ENCODE results near the gene AASS. TPM values are rescaled to one million over a fixed set of nuclear protein-coding genes. Genes with fewer than 3 reads are reported as not detected.

AASS gene
- total RNA-seq, 2 donors from 2014 or later: 2.1 to 3.0 TPM

GRCh38 chr7:122082670-122083069 is 61.4 kb downstream of the AASS start:
- ATAC-seq: no peak
- no peak overlapping the region for H3K27ac Mint-ChIP-seq
- H3K9me3 Mint-ChIP-seq: no peaks in the 10 kb centered on the region
- DNase-seq (ENCODE audit: low spot score): no peak
- no peaks in the 10 kb centered on the region for H3K36me3 Mint-ChIP-seq
- no peak overlapping the region for H3K4me3 Mint-ChIP-seq
- no peaks in the 10 kb centered on the region for H3K27me3 Mint-ChIP-seq
- no peaks in the 10 kb centered on the region for H3K4me1 Mint-ChIP-seq (ENCODE audit: low read depth in 2 of 2)

GRCh38 chr7:122082160-122082559 is 61.9 kb downstream of the AASS start:
- no peaks in the 10 kb centered on the region for H3K4me1 Mint-ChIP-seq (ENCODE audit: low read depth in 2 of 2)
- no peaks in the 10 kb centered on the region for H3K36me3 Mint-ChIP-seq
- H3K4me3 Mint-ChIP-seq: no peak overlapping the region
- H3K9me3 Mint-ChIP-seq: no peaks in the 10 kb centered on the region
- ATAC-seq (no peak), DNase-seq (ENCODE audit: low spot score) (no peak)
- no peak overlapping the region for H3K27ac Mint-ChIP-seq
- no peaks in the 10 kb centered on the region for H3K27me3 Mint-ChIP-seq

GRCh38 chr7:122073635-122074034 is 70.4 kb downstream of the AASS start:
- H3K27ac Mint-ChIP-seq: no peak overlapping the region
- no peaks in the 10 kb centered on the region for H3K36me3 Mint-ChIP-seq
- no peaks in the 10 kb centered on the region for H3K27me3 Mint-ChIP-seq
- DNase-seq (ENCODE audit: low spot score) (no peak), ATAC-seq (no peak)
- no peaks in the 10 kb centered on the region for H3K4me1 Mint-ChIP-seq (ENCODE audit: low read depth in 2 of 2)
- H3K9me3 Mint-ChIP-seq: peaks cover 3% of the 10 kb centered on the region
- H3K4me3 Mint-ChIP-seq: no peak overlapping the region

GRCh38 chr7:122072924-122073599 is 71.0 kb downstream of the AASS start:
- Mint-ChIP-seq H3K9me3 (peaks cover 3% of the 10 kb centered on the region), H3K27ac (no peak overlapping the region), H3K4me1 (ENCODE audit: low read depth in 2 of 2) (no peaks in the 10 kb centered on the region), H3K27me3 (no peaks in the 10 kb centered on the region), H3K36me3 (no peaks in the 10 kb centered on the region), H3K4me3 (no peak overlapping the region)
- DNase-seq (ENCODE audit: low spot score): no peak
- no peak for ATAC-seq

GRCh38 chr7:122072272-122072671 is 71.8 kb downstream of the AASS start:
- no peaks in the 10 kb centered on the region for H3K27me3 Mint-ChIP-seq
- no peak overlapping the region for H3K4me3 Mint-ChIP-seq
- H3K36me3 Mint-ChIP-seq: no peaks in the 10 kb centered on the region
- H3K9me3 Mint-ChIP-seq: peaks cover 3% of the 10 kb centered on the region
- no peak for DNase-seq (ENCODE audit: low spot score)
- no peak overlapping the region for H3K27ac Mint-ChIP-seq
- ATAC-seq: no peak
- H3K4me1 Mint-ChIP-seq (ENCODE audit: low read depth in 2 of 2): no peaks in the 10 kb centered on the region

- H3K36me3 Mint-ChIP-seq: no peaks in the 10 kb centered on the region
- no peak for DNase-seq (ENCODE audit: low spot score)
- no peaks in the 10 kb centered on the region for H3K27me3 Mint-ChIP-seq
- H3K4me1 Mint-ChIP-seq (ENCODE audit: low read depth in 2 of 2): no peaks in the 10 kb centered on the region
- no peak overlapping the region for H3K4me3 Mint-ChIP-seq
- H3K9me3 Mint-ChIP-seq: peaks cover 3% of the 10 kb centered on the region
- no peak overlapping the region for H3K27ac Mint-ChIP-seq
- no peak for ATAC-seq
These were observed 73.2 kb downstream of the AASS start for GRCh38 chr7:122070834-122071233.

- Mint-ChIP-seq H3K27ac (no peak overlapping the region), H3K36me3 (no peaks in the 10 kb centered on the region), H3K4me1 (ENCODE audit: low read depth in 2 of 2) (no peaks in the 10 kb centered on the region), H3K27me3 (no peaks in the 10 kb centered on the region), H3K4me3 (no peak overlapping the region), H3K9me3 (peaks cover 5% of the 10 kb centered on the region)
- ATAC-seq (no peak), DNase-seq (ENCODE audit: low spot score) (no peak)
These were observed 74.0 kb downstream of the AASS start for GRCh38 chr7:122070062-122070461.

GRCh38 chr7:122068999-122069398 is 75.0 kb downstream of the AASS start:
- Mint-ChIP-seq H3K9me3 (peaks cover 6% of the 10 kb centered on the region), H3K27ac (no peak overlapping the region), H3K27me3 (no peaks in the 10 kb centered on the region), H3K4me1 (ENCODE audit: low read depth in 2 of 2) (no peaks in the 10 kb centered on the region), H3K36me3 (no peaks in the 10 kb centered on the region), H3K4me3 (no peak overlapping the region)
- ATAC-seq: no peak
- no peak for DNase-seq (ENCODE audit: low spot score)

GRCh38 chr7:122068046-122068445 is 76.0 kb downstream of the AASS start:
- Mint-ChIP-seq H3K9me3 (peaks cover 6% of the 10 kb centered on the region), H3K27ac (no peak overlapping the region), H3K4me3 (no peak overlapping the region), H3K27me3 (no peaks in the 10 kb centered on the region), H3K4me1 (ENCODE audit: low read depth in 2 of 2) (no peaks in the 10 kb centered on the region), H3K36me3 (no peaks in the 10 kb centered on the region)
- no peak for DNase-seq (ENCODE audit: low spot score)
- no peak for ATAC-seq

- Mint-ChIP-seq H3K4me3 (no peak overlapping the region), H3K36me3 (no peaks in the 10 kb centered on the region), H3K27me3 (no peaks in the 10 kb centered on the region), H3K27ac (no peak overlapping the region), H3K4me1 (ENCODE audit: low read depth in 2 of 2) (no peaks in the 10 kb centered on the region), H3K9me3 (peaks cover 6% of the 10 kb centered on the region)
- ATAC-seq (no peak), DNase-seq (ENCODE audit: low spot score) (no peak)
These were observed 77.0 kb downstream of the AASS start for GRCh38 chr7:122067077-122067476.

- Mint-ChIP-seq H3K27me3 (no peaks in the 10 kb centered on the region), H3K9me3 (peaks cover 5% of the 10 kb centered on the region), H3K36me3 (no peaks in the 10 kb centered on the region), H3K4me1 (ENCODE audit: low read depth in 2 of 2) (no peaks in the 10 kb centered on the region), H3K27ac (no peak overlapping the region), H3K4me3 (no peak overlapping the region)
- ATAC-seq (no peak), DNase-seq (ENCODE audit: low spot score) (no peak)
These were observed 79.1 kb downstream of the AASS start for GRCh38 chr7:122064971-122065370.

GRCh38 chr7:122063146-122063545 is 80.9 kb downstream of the AASS start:
- H3K27ac Mint-ChIP-seq: no peak overlapping the region
- no peak for ATAC-seq
- H3K27me3 Mint-ChIP-seq: no peaks in the 10 kb centered on the region
- no peaks in the 10 kb centered on the region for H3K36me3 Mint-ChIP-seq
- H3K9me3 Mint-ChIP-seq: peaks cover 3% of the 10 kb centered on the region
- no peaks in the 10 kb centered on the region for H3K4me1 Mint-ChIP-seq (ENCODE audit: low read depth in 2 of 2)
- H3K4me3 Mint-ChIP-seq: no peak overlapping the region
- no peak for DNase-seq (ENCODE audit: low spot score)

GRCh38 chr7:122059542-122059941 is 84.5 kb downstream of the AASS start:
- Mint-ChIP-seq H3K4me3 (no peak overlapping the region), H3K9me3 (no peaks in the 10 kb centered on the region), H3K27ac (no peak overlapping the region), H3K27me3 (no peaks in the 10 kb centered on the region), H3K4me1 (ENCODE audit: low read depth in 2 of 2) (no peaks in the 10 kb centered on the region), H3K36me3 (no peaks in the 10 kb centered on the region)
- DNase-seq (ENCODE audit: low spot score) (no peak), ATAC-seq (no peak)

GRCh38 chr7:122056977-122057376 is 87.1 kb downstream of the AASS start:
- no peaks in the 10 kb centered on the region for H3K4me1 Mint-ChIP-seq (ENCODE audit: low read depth in 2 of 2)
- H3K36me3 Mint-ChIP-seq: no peaks in the 10 kb centered on the region
- DNase-seq (ENCODE audit: low spot score): no peak
- no peak overlapping the region for H3K4me3 Mint-ChIP-seq
- no peaks in the 10 kb centered on the region for H3K9me3 Mint-ChIP-seq
- no peaks in the 10 kb centered on the region for H3K27me3 Mint-ChIP-seq
- H3K27ac Mint-ChIP-seq: no peak overlapping the region
- ATAC-seq: no peak

- H3K9me3 Mint-ChIP-seq: peaks cover 4% of the 10 kb centered on the region
- H3K4me1 Mint-ChIP-seq (ENCODE audit: low read depth in 2 of 2): no peaks in the 10 kb centered on the region
- no peak for DNase-seq (ENCODE audit: low spot score)
- H3K27ac Mint-ChIP-seq: no peak overlapping the region
- no peaks in the 10 kb centered on the region for H3K36me3 Mint-ChIP-seq
- no peak overlapping the region for H3K4me3 Mint-ChIP-seq
- ATAC-seq: no peak
- H3K27me3 Mint-ChIP-seq: no peaks in the 10 kb centered on the region
These were observed 89.0 kb downstream of the AASS start for GRCh38 chr7:122055073-122055472.
